ENCODE measurements around the gene CD2AP. TPM values are rescaled to one million over a fixed set of nuclear protein-coding genes. Genes with fewer than 3 reads are reported as not detected.

Gene CD2AP
- 24.9 and 139 TPM in 2 replicates for total RNA-seq (2011; cell fraction: chromatin; rRNA removed; ENCODE audit: low replicate concordance)
- total RNA-seq (2011; cell fraction: nucleolus; rRNA removed) = 13.0 and 23.4 TPM in 2 replicates
- 36.8 and 45.6 TPM in 2 replicates for total RNA-seq (2011; cell fraction: nucleoplasm; rRNA removed)
- total RNA-seq (2014; rRNA removed) = 31.4 and 38.7 TPM in 2 replicates
- 69.7 and 81.5 TPM in 2 replicates for total RNA-seq (2014; rRNA removed; fragmentation: Illumina TruSeq; extraction: Trizol)
- total RNA-seq (2015; rRNA removed; fragmentation: Illumina TruSeq; extraction: Trizol) = 63.8 and 68.9 TPM in 2 replicates
- 41.3 TPM in 2 replicates for total RNA-seq (2021)
- polyA plus RNA-seq (2011; rRNA removed) = 20.8 and 35.5 TPM in 2 replicates
- polyA plus RNA-seq (2011; cell fraction: cytosol; rRNA removed) = 3.8 and 7.0 TPM in 2 replicates
- polyA plus RNA-seq (2011; cell fraction: nucleus; rRNA removed) = 10.8 and 13.3 TPM in 2 replicates
- polyA plus RNA-seq (2012) = 24.5 and 29.3 TPM in 2 replicates
- 35.6 and 50.2 TPM in 2 replicates for polyA plus RNA-seq (2014; fragmentation: Illumina TruSeq; extraction: Trizol)
- 10 to 100 TPM in 1 of 2 experiments, 1 to 10 TPM in 1; 9.4 to 15.9 TPM for polyA plus RNA-seq (2014; fragmentation: Nextera tagmentation; extraction: Ambion mirVana)
- polyA plus RNA-seq (2014; rRNA removed) = 23.8 and 25.9 TPM in 2 replicates
- 47.6 and 49.9 TPM in 2 replicates for polyA minus RNA-seq (2011; rRNA and poly(A)+ RNA removed)
- polyA minus RNA-seq (2011; cell fraction: cytosol; rRNA and poly(A)+ RNA removed) = 14.7 and 22.0 TPM in 2 replicates
- polyA minus RNA-seq (2011; cell fraction: nucleus; rRNA and poly(A)+ RNA removed) = 37.4 and 69.4 TPM in 2 replicates
- percentile 94 among the genes with signal in this experiment for Bru-seq, nascent RNA
- percentile 95 among the genes with signal in this experiment for BruChase-seq, experiment 1, labeled RNA remaining after a 2-hour chase
- percentile 93 among the genes with signal in this experiment for BruChase-seq, experiment 2, labeled RNA remaining after a 6-hour chase
- long read RNA-seq, experiment 1, full-length matches to known transcripts = 60 of 180 reads
- long read RNA-seq, experiment 1, partial matches to known transcripts = 76 of 180 reads
- long read RNA-seq, experiment 1, other reads (novel, unspliced or antisense) = 44 of 180 reads
- long read RNA-seq, experiment 2, partial matches to known transcripts = 2 of 30 reads
- long read RNA-seq, experiment 2, other reads (novel, unspliced or antisense) = 28 of 30 reads
- long read RNA-seq, experiment 3, partial matches to known transcripts = 15 of 19 reads
- long read RNA-seq, experiment 3, other reads (novel, unspliced or antisense) = 4 of 19 reads

DNA sequence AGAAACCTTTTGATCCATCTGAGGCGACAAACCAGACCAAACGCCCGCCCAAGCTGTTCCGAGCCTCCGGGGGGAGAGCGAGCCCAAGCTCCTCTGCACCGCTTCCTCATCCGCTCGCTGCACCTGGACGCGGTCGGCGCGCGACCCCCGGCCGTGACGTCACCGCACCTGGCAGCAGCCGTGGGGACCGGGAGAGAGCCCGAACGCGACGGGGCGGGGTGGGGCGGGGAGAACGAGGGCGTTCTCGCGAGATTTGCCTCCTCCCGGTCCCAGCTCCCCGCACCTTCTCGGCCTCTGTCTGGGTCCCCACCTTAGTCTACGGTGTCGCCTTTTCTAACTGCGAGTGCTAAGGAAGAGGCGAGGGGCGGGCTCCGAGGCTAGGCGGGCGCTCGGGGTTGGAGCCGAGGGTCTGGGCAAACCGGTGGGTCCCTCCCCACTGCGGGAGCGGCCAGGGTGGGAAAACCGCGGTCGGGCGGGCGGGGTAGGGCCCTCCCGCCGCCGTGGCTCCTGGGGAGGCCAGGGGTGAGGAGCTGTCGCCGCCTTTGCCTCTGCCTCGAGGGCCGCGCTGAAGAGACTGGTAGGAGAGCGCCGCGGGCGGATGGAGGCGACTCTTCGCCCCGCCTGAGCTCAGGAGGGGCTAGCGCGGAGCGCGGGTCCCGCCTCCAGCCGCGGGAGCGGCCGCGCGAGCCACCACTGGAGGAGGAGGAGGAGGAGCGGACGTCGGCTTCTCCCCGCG, at the start of gene CD2AP:
CD2AP (plus strand) TSS at position 293 of the 736 bp plus-strand sequence. CDS start 456 bp downstream, outside the sequence.
- peak within 1 kb of the TSS; percentile 93 for H3K27ac ChIP-seq (ENCODE audit: extremely low read depth, low read depth, low read length)
- TF ChIP-seq HMGN3 (IDR thresholded peaks at IDR 0.05; ENCODE audit: borderline replicate concordance, extremely low read depth, insufficient read length, low read depth, low read length) (peak; percentile 78), NR3C1 (CRISPR knock-in tag; IDR thresholded peaks at IDR 0.05) (peak; percentile 55), SMAD1 (IDR thresholded peaks at IDR 0.05; ENCODE audit: low read depth, low read length, partially characterized antibody) (peak; percentile 60), JUN (IDR thresholded peaks at IDR 0.05; ENCODE audit: borderline replicate concordance, low read depth, low read length) (peak; percentile 77; the same call in 1 of the 2 replicates), JUN (CRISPR knock-in tag; IDR thresholded peaks at IDR 0.05; ENCODE audit: borderline replicate concordance) (peak; percentile 86; the same call in 1 of the 2 replicates), FUS (optimal IDR thresholded peaks at IDR 0.05; ENCODE audit: low read depth, low read length) (peak; percentile 64), KLF6 (CRISPR knock-in tag; IDR thresholded peaks at IDR 0.05; ENCODE audit: borderline replicate concordance) (peak; percentile 6; the same call in 1 of the 2 replicates), HDAC3 (IDR thresholded peaks at IDR 0.05; ENCODE audit: borderline replicate concordance, partially characterized antibody) (peak; percentile 32), CTCFL (IDR thresholded peaks at IDR 0.05; ENCODE audit: borderline replicate concordance, insufficient read depth, low read depth, low read length, poor library complexity, severe bottlenecking) (peak; percentile 78)

More for the DNA sequence above, at the start of gene CD2AP:
- H3K9me3 ChIP-seq (replicated peaks; ENCODE audit: control insufficient read depth, insufficient read depth, low read depth, low read length) = no peaks in the 10 kb centered on the region
- FAIRE-seq (peak; percentile 67), DNase-seq (ENCODE audit: extremely low read depth in 1 of 4, low spot score in 3 of 4) (peak; percentile 92 to 97 (median 94)), ATAC-seq (peak; percentile 81)
- intact Hi-C loops (cut with micrococcal nuclease) = loop anchor here (1.0 to 5.0 kb wide), 4 partner anchors 18 to 145 kb away; no protein-coding TSS in a partner anchor
- no peaks in the 10 kb centered on the region for H3K9me1 ChIP-seq (ENCODE audit: control insufficient read depth, insufficient read depth, low read length)
- in situ Hi-C loops (cut with MboI) = no loop called here
- H3K9ac ChIP-seq (ENCODE audit: insufficient read depth in 1 of 2, low read depth in 2 of 2, low read length in 2 of 2) = peak within 1 kb of the TSS; percentile 91 to 96
- H3K79me2 ChIP-seq (ENCODE audit: control insufficient read depth, insufficient read depth, low read length) = peaks cover 69% of the 10 kb centered on the region
- no peaks in the 10 kb centered on the region for H3K27me3 ChIP-seq (ENCODE audit: control insufficient read depth in 2 of 2, insufficient read depth in 2 of 2, low read length in 2 of 2)
- BruUV-seq (replicated peaks) = no TSS peak
- ChIA-PET POLR2A (interaction anchor here (0.6 to 3.3 kb wide), 32 partner anchors 8 to 186 kb away, joined by 3 to 23 read pairs (median 4); no protein-coding TSS in a partner anchor), CTCF (ENCODE audit: low intra/inter-chr PET ratio) (no interaction called here)
- H3K4me3 ChIP-seq = peak within 1 kb of the TSS; percentile 85
- H3K4me2 ChIP-seq (ENCODE audit: insufficient read depth, low read length) = peak within 1 kb of the TSS; percentile 89
- H2AFZ ChIP-seq (ENCODE audit: low read depth, low read length) = peak within 1 kb of the TSS; percentile 90
- under 1% methylated on average over 66 of the region's 83 CpGs for WGBS (ENCODE audit: insufficient coverage, low coverage, missing lambda C conversion rate)
- H3K36me3 ChIP-seq (ENCODE audit: control insufficient read depth, insufficient read depth, low read length) = no peaks in the 10 kb centered on the region
- no peaks in the 10 kb centered on the region; the same call in 1 of the 2 replicates for H4K20me1 ChIP-seq (replicated peaks; ENCODE audit: control insufficient read depth, insufficient read depth, low read length)
- peaks cover 8 to 17% of the 10 kb centered on the region in 2 experiments; a peak in 4 of 5 replicates for H3K4me1 ChIP-seq (replicated peaks in 1 of 2; ENCODE audit: control insufficient read depth in 2 of 2, insufficient read depth in 2 of 2, low read length in 2 of 2)
